SK-MEL-5 (cell line): Measurements from ENCODE around the gene ZNF90. TPM values are rescaled to one million over a fixed set of nuclear protein-coding genes. Genes with fewer than 3 reads are reported as not detected.

Source experiments
- DNase-seq: peaks from one replicate; pipeline ENCODE4 v3.0.0-alpha.2; 2016; ENCODE audit warnings: low read depth, low spot score
- in situ Hi-C: cut with HindIII; loops from 2 replicates; pipeline ENCODE4 v1.10.0; 2016; ENCODE audit warnings: low sequenced_read_pairs, high pct_unique_total_duplicates, low pct_unique_long_range_greater_than_20kb
- small RNA-seq, 2 experiments: library from RNA; depleted of rRNA; stranded (forward); fragments of <200 nt; gene quantifications; one replicate each; pipeline ENCODE3, GENCODE V24; 2014
- total RNA-seq: library from RNA; depleted of rRNA; stranded (reverse); fragments of >200 nt; shearing (Covaris generic); gene quantifications from 2 replicates; pipeline ENCODE4 v1.2.3, GENCODE V29; 2014; rRNA removed

Gene ZNF90
- total RNA-seq, 1 experiment from 2014 or later = 0.77 TPM

DNA sequence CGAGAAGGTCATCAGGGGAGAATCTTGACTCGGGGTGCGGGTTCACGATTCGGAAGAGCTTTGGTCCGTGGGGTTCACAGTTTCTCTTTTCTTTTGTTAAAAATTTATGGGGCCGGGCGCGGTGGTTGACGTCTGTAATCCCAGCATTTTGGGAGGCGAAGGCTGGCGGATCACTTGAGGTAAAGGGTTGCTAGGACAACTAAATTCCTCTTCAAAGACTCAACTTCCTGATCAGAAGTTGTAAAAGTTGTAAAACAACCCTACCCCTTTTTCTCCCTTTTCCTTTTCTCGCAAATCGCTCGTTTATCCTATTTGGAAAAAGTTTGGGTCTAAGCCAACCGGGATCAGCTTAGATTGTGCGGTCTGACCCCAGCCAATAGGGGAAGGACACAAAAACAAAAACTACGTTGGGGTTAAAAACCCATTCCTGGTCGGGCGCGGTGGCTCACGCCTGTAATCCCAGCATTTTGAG, 89.9 kb downstream of the ZNF90 start:
- DNase-seq = no peak
- in situ Hi-C loops = no loop called here

Small RNA genes within 50 kb of the gene (small RNA-seq; reads per million reads assigned to genes)
- 0 reads per million in 2 experiments for gene AC006539.3

Other genes starting within 250 kb of the ZNF90 start
- 4.7 and 6.7 TPM in 2 replicates for gene ZNF253, start 212.1 kb upstream of the ZNF90 start, total RNA-seq
- gene ZNF93, start 177.1 kb upstream of the ZNF90 start, total RNA-seq = 3.1 and 3.5 TPM in 2 replicates
- gene ZNF682, start 38.5 kb upstream of the ZNF90 start, total RNA-seq = not detected in 2 replicates
- gene ZNF486, start 89.2 kb downstream of the ZNF90 start, total RNA-seq = 0.11 and 0.27 TPM in 2 replicates